ENCODE results near the gene SORCS2. TPM values are rescaled to one million over a fixed set of nuclear protein-coding genes. Genes with fewer than 3 reads are reported as not detected.
A peak's percentile ranks its signal among the peaks of the same experiment; 100 is the strongest.

The SORCS2 gene
- total RNA-seq, 1 donor from 2014 or later: 10.9 TPM

DNA sequence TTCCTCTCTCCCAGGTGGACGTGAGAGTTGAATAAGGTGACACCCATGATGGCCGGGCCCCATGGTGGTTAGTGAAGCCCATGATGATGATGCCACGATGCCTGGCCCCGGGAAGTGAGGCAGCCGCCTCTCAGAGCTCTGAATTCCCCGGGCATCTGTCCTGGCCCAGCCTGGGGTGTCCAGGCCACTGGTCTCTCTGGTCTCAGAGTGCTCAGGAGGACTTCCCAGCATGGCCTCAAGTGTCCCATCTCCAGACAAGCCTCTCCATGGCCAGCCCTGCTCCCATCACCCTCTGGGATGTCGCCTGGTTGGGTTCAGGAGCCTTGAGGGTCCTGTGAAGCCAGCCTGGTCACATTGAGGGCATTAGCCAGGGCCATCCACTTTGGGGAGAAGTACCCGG, 267.1 kb downstream of the SORCS2 start:
- no peaks in the 10 kb centered on the region for H3K36me3 Mint-ChIP-seq (ENCODE audit: low read depth)
- H3K4me1 Mint-ChIP-seq (ENCODE audit: low read depth): no peaks in the 10 kb centered on the region
- DNase-seq (ENCODE audit: low spot score): no peak
- peaks cover 23% of the 10 kb centered on the region for H3K27me3 Mint-ChIP-seq (ENCODE audit: low read depth)
- TF ChIP-seq CTCF (IDR thresholded peaks at IDR 0.05): no peak
- no peak overlapping the region for H3K4me3 Mint-ChIP-seq (ENCODE audit: unreplicated experiment)
- H3K27ac Mint-ChIP-seq (ENCODE audit: unreplicated experiment): no peak overlapping the region
- no peaks in the 10 kb centered on the region for H3K9me3 Mint-ChIP-seq (ENCODE audit: low read depth)

DNA sequence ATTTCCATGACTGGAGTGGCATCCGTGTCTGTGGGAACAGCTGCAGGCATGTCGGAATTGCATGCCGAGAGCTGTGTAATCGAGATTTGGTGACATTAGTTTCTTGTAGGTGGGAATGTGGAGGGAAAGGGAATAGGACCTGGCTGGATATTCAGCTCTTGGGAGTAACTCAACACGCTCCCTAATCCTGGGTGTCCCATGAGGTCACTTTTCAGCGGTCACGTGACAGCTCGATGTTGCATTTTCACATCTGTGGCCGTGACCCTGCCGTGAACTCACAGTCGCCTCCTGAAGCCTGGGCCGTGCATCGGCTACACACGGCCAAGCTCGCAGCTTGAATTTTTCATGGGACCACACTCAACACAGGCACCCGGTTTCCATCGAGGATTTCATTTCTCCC, 268.2 kb downstream of the SORCS2 start:
- Mint-ChIP-seq H3K27ac (ENCODE audit: unreplicated experiment) (no peak overlapping the region), H3K4me3 (ENCODE audit: unreplicated experiment) (no peak overlapping the region), H3K36me3 (ENCODE audit: low read depth) (peaks cover under 1% of the 10 kb centered on the region), H3K27me3 (ENCODE audit: low read depth) (peaks cover 23% of the 10 kb centered on the region), H3K9me3 (ENCODE audit: low read depth) (no peaks in the 10 kb centered on the region), H3K4me1 (ENCODE audit: low read depth) (no peaks in the 10 kb centered on the region)
- no peak for TF ChIP-seq CTCF (IDR thresholded peaks at IDR 0.05)
- no peak for DNase-seq (ENCODE audit: low spot score)

DNA sequence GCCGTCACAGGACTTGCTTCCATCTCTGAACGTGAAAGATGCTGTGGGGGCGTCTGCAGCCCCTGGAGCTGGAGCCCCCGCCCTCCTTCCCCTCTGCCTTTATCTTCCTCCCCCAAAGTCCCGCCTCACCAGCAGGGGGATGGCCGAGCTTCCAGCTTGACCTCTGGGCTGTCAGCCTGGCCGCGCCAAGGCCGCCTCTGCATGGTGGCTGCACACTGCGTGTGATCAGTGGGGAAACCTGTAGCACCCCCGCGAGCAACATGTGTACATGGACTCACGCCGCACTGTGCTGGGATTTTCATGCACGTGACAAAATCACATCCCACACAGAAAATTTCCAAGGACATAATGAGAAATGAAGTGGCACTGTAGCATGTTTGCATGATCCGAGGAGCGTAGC, 268.9 kb downstream of the SORCS2 start:
- Mint-ChIP-seq H3K4me3 (ENCODE audit: unreplicated experiment) (no peak overlapping the region), H3K4me1 (ENCODE audit: low read depth) (no peaks in the 10 kb centered on the region), H3K27ac (ENCODE audit: unreplicated experiment) (no peak overlapping the region), H3K36me3 (ENCODE audit: low read depth) (peaks cover 1% of the 10 kb centered on the region), H3K9me3 (ENCODE audit: low read depth) (no peaks in the 10 kb centered on the region), H3K27me3 (ENCODE audit: low read depth) (peaks cover 23% of the 10 kb centered on the region)
- no peak for DNase-seq (ENCODE audit: low spot score)
- TF ChIP-seq CTCF (IDR thresholded peaks at IDR 0.05): no peak

- H3K9me3 Mint-ChIP-seq (ENCODE audit: low read depth): no peaks in the 10 kb centered on the region
- peaks cover 23% of the 10 kb centered on the region for H3K27me3 Mint-ChIP-seq (ENCODE audit: low read depth)
- H3K4me3 Mint-ChIP-seq (ENCODE audit: unreplicated experiment): no peak overlapping the region
- no peak for DNase-seq (ENCODE audit: low spot score)
- peak; percentile 21 for TF ChIP-seq CTCF (IDR thresholded peaks at IDR 0.05)
- H3K4me1 Mint-ChIP-seq (ENCODE audit: low read depth): no peaks in the 10 kb centered on the region
- no peak overlapping the region for H3K27ac Mint-ChIP-seq (ENCODE audit: unreplicated experiment)
- peaks cover 1% of the 10 kb centered on the region for H3K36me3 Mint-ChIP-seq (ENCODE audit: low read depth)
Measured at GRCh38 chr4:7462509-7462971, 270.2 kb downstream of the SORCS2 start.

- H3K4me3 Mint-ChIP-seq (ENCODE audit: unreplicated experiment): no peak overlapping the region
- H3K27ac Mint-ChIP-seq (ENCODE audit: unreplicated experiment): no peak overlapping the region
- H3K4me1 Mint-ChIP-seq (ENCODE audit: low read depth): no peaks in the 10 kb centered on the region
- H3K9me3 Mint-ChIP-seq (ENCODE audit: low read depth): no peaks in the 10 kb centered on the region
- no peak for TF ChIP-seq CTCF (IDR thresholded peaks at IDR 0.05)
- H3K27me3 Mint-ChIP-seq (ENCODE audit: low read depth): peaks cover 31% of the 10 kb centered on the region
- DNase-seq (ENCODE audit: low spot score): no peak
- H3K36me3 Mint-ChIP-seq (ENCODE audit: low read depth): peaks cover 1% of the 10 kb centered on the region
Measured at GRCh38 chr4:7463566-7464258, 271.4 kb downstream of the SORCS2 start.

Data from chondrocyte (in vitro differentiated cells).